ENCODE data around the gene GPR63. TPM values are rescaled to one million over a fixed set of nuclear protein-coding genes. Genes with fewer than 3 reads are reported as not detected.

The GPR63 gene
- total RNA-seq, 1 experiment from 2014 or later = 0.95 TPM

DNA sequence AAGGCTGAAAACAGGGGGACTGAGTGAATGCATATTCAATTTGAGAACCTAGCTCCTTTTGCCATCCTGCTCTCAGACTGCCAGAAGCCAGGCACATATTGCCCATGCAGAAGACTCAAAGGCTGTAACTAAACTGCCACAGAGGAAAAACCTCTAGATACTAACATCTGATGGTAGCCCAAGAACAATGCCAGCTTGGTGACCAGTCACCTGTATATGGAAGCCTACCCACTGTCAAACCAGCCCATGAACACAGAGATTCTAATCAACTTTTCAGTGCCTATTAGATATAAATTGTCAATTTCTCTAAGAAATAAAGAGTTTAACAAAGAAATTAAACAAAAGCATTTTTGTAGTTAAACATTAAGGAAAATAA, 34.2 kb downstream of the GPR63 start:
- intact Hi-C loops (cut with micrococcal nuclease; ENCODE audit: unreplicated experiment) = no loop called here
- ChIA-PET POLR2A (no interaction called here), CTCF (no interaction called here)
- Histone ChIP-seq H3K36me3 (ENCODE audit: control insufficient read depth, insufficient read depth, low read length) (no peaks in the 10 kb centered on the region), H3K9me3 (ENCODE audit: control insufficient read depth, insufficient read depth, low read depth, low read length) (no peaks in the 10 kb centered on the region), H3K27ac (ENCODE audit: low read length) (no peak overlapping the region), H3K27me3 (ENCODE audit: control insufficient read depth, insufficient read depth, low read length) (no peaks in the 10 kb centered on the region), H3K4me3 (ENCODE audit: low read depth in 2 of 2, low read length in 2 of 2) (no peak overlapping the region), H3K4me1 (ENCODE audit: control insufficient read depth, insufficient read depth, low read length) (no peaks in the 10 kb centered on the region)
- in situ Hi-C loops (cut with HindIII; ENCODE audit: low pct_unique_long_range_greater_than_20kb, low sequenced_read_pairs) = no loop called here
- ATAC-seq (no peak), DNase-seq (ENCODE audit: low read depth, low spot score) (no peak)
- TF ChIP-seq, protein P1, sequence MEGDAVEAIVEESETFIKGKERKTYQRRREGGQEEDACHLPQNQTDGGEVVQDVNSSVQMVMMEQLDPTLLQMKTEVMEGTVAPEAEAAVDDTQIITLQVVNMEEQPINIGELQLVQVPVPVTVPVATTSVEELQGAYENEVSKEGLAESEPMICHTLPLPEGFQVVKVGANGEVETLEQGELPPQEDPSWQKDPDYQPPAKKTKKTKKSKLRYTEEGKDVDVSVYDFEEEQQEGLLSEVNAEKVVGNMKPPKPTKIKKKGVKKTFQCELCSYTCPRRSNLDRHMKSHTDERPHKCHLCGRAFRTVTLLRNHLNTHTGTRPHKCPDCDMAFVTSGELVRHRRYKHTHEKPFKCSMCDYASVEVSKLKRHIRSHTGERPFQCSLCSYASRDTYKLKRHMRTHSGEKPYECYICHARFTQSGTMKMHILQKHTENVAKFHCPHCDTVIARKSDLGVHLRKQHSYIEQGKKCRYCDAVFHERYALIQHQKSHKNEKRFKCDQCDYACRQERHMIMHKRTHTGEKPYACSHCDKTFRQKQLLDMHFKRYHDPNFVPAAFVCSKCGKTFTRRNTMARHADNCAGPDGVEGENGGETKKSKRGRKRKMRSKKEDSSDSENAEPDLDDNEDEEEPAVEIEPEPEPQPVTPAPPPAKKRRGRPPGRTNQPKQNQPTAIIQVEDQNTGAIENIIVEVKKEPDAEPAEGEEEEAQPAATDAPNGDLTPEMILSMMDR (IDR thresholded peaks at IDR 0.05) = no peak
- TF ChIP-seq TCF7L2 (IDR thresholded peaks at IDR 0.05; ENCODE audit: low read depth, low read length) = no peak
- TF ChIP-seq SIN3A (IDR thresholded peaks at IDR 0.05; ENCODE audit: borderline replicate concordance, insufficient read depth, low read depth, low read length) = no peak
- no peak for TF ChIP-seq POLR2AphosphoS5 (IDR thresholded peaks at IDR 0.05; ENCODE audit: low read depth, low read length)
- TF ChIP-seq, protein P2, sequence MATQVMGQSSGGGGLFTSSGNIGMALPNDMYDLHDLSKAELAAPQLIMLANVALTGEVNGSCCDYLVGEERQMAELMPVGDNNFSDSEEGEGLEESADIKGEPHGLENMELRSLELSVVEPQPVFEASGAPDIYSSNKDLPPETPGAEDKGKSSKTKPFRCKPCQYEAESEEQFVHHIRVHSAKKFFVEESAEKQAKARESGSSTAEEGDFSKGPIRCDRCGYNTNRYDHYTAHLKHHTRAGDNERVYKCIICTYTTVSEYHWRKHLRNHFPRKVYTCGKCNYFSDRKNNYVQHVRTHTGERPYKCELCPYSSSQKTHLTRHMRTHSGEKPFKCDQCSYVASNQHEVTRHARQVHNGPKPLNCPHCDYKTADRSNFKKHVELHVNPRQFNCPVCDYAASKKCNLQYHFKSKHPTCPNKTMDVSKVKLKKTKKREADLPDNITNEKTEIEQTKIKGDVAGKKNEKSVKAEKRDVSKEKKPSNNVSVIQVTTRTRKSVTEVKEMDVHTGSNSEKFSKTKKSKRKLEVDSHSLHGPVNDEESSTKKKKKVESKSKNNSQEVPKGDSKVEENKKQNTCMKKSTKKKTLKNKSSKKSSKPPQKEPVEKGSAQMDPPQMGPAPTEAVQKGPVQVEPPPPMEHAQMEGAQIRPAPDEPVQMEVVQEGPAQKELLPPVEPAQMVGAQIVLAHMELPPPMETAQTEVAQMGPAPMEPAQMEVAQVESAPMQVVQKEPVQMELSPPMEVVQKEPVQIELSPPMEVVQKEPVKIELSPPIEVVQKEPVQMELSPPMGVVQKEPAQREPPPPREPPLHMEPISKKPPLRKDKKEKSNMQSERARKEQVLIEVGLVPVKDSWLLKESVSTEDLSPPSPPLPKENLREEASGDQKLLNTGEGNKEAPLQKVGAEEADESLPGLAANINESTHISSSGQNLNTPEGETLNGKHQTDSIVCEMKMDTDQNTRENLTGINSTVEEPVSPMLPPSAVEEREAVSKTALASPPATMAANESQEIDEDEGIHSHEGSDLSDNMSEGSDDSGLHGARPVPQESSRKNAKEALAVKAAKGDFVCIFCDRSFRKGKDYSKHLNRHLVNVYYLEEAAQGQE (IDR thresholded peaks at IDR 0.05; ENCODE audit: insufficient read depth in 1 of 2, low read depth in 2 of 2, low read length in 1 of 2) = no peak
- no TSS peak for BruUV-seq (replicated peaks)

DNA sequence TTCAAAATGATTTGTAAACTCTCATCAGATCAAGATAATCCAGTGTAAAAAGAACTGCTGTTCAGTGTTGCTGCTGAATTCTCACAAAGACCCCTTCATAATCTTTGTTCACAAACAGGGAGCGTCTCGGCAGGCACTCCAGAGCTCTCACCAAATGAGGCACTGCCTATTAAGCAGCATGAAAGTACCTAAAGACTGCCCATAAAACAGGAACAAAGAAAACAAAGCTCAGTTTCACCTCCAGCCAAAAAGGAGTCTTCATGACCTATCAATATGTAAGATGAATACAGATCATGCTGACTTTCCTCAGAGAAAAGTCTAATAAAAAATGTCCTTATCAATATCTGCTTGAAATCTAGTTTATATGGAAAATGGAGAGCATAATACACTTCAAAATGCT, 41.8 kb downstream of the GPR63 start:
- no TSS peak for BruUV-seq (replicated peaks)
- POLR2A ChIA-PET = no interaction called here

More for the DNA sequence above, 41.8 kb downstream of the GPR63 start:
- no peaks in the 10 kb centered on the region for H3K36me3 ChIP-seq (ENCODE audit: control insufficient read depth, insufficient read depth, low read length)
- intact Hi-C loops (cut with micrococcal nuclease; ENCODE audit: unreplicated experiment) = no loop called here
- ATAC-seq = no peak
- DNase-seq (ENCODE audit: low read depth, low spot score) = no peak
- in situ Hi-C loops (cut with HindIII; ENCODE audit: low pct_unique_long_range_greater_than_20kb, low sequenced_read_pairs) = no loop called here
- H3K27ac ChIP-seq (ENCODE audit: low read length) = no peak overlapping the region
- no peak overlapping the region for H3K4me3 ChIP-seq (ENCODE audit: low read depth in 2 of 2, low read length in 2 of 2)
- CTCF ChIA-PET = no interaction called here
- TF ChIP-seq, protein P1 (IDR thresholded peaks at IDR 0.05) = no peak
- no peak for TF ChIP-seq TCF7L2 (IDR thresholded peaks at IDR 0.05; ENCODE audit: low read depth, low read length)
- TF ChIP-seq POLR2AphosphoS5 (IDR thresholded peaks at IDR 0.05; ENCODE audit: low read depth, low read length) = no peak
- TF ChIP-seq SIN3A (IDR thresholded peaks at IDR 0.05; ENCODE audit: borderline replicate concordance, insufficient read depth, low read depth, low read length) = no peak
- no peaks in the 10 kb centered on the region for H3K27me3 ChIP-seq (ENCODE audit: control insufficient read depth, insufficient read depth, low read length)
- no peaks in the 10 kb centered on the region for H3K4me1 ChIP-seq (ENCODE audit: control insufficient read depth, insufficient read depth, low read length)
- H3K9me3 ChIP-seq (ENCODE audit: control insufficient read depth, insufficient read depth, low read depth, low read length) = no peaks in the 10 kb centered on the region
